ENCODE measurements around the gene RRM1. TPM values are rescaled to one million over a fixed set of nuclear protein-coding genes. Genes with fewer than 3 reads are reported as not detected.

The RRM1 gene
- total RNA-seq, 1 experiment from 2014 or later: 138 TPM

GRCh38 chr11:4146070-4146771 is 51.6 kb downstream of the RRM1 start:
- Histone ChIP-seq H4K20me1 (ENCODE audit: control insufficient read depth, insufficient read depth, insufficient read length) (no peaks in the 10 kb centered on the region), H3K9me3 (ENCODE audit: control insufficient read depth, low read depth, low read length) (no peaks in the 10 kb centered on the region), H3K14ac (ENCODE audit: insufficient read depth, low read length) (no peak overlapping the region), H2BK12ac (ENCODE audit: insufficient read length, low read depth, low read length) (no peak overlapping the region), H2BK120ac (ENCODE audit: low read depth, low read length, poor library complexity, severe bottlenecking) (no peak overlapping the region), H3K79me1 (ENCODE audit: insufficient read depth, low read depth, low read length, poor library complexity, severe bottlenecking) (no peaks in the 10 kb centered on the region), H3T11ph (ENCODE audit: low read length) (no peak overlapping the region), H3K4ac (ENCODE audit: low read depth, low read length) (no peak overlapping the region), H4K8ac (replicated peaks; ENCODE audit: insufficient read length, low read depth, low read length) (no peak overlapping the region), H2BK20ac (ENCODE audit: low read depth, low read length, poor library complexity, severe bottlenecking) (no peak overlapping the region), H4K91ac (ENCODE audit: insufficient read length, low read depth, low read length) (no peak overlapping the region), H2BK5ac (ENCODE audit: insufficient read length, low read length) (no peak overlapping the region), H4K5ac (ENCODE audit: insufficient read length, low read depth, low read length) (no peak overlapping the region), H3K23me2 (ENCODE audit: insufficient read length, low read depth, low read length, poor library complexity, severe bottlenecking) (no peaks in the 10 kb centered on the region), H3K4me1 (ENCODE audit: insufficient read depth, low read length) (no peaks in the 10 kb centered on the region), H3K27me3 (ENCODE audit: insufficient read depth, low read length) (no peaks in the 10 kb centered on the region), H2AFZ (ENCODE audit: low read length) (no peak overlapping the region), H2BK15ac (ENCODE audit: low read depth, low read length) (no peak overlapping the region), H3K56ac (ENCODE audit: insufficient read length, low read depth, low read length) (no peak overlapping the region), H3K27ac (ENCODE audit: insufficient read length, low read depth, low read length) (no peak overlapping the region), H3K18ac (ENCODE audit: insufficient read length, low read depth, low read length) (no peak overlapping the region), H3K23ac (ENCODE audit: insufficient read length, low read depth, low read length) (no peak overlapping the region), H2AK5ac (ENCODE audit: insufficient read length, low read length) (no peak overlapping the region), H3K79me2 (ENCODE audit: insufficient read depth, low read length) (no peaks in the 10 kb centered on the region), H3K4me2 (ENCODE audit: insufficient read depth, insufficient read length, low read length) (no peak overlapping the region), H3K9ac (ENCODE audit: extremely low read depth, insufficient read length, low read length) (no peak overlapping the region)
- no peak for TF ChIP-seq CTCF (conservative IDR thresholded peaks at IDR 0.05)
- no CpG with 5 or more reads among the region's 7 CpGs for WGBS (ENCODE audit: extremely low coverage, insufficient read length, low lambda C conversion rate)
- no peak for DNase-seq
- Mint-ChIP-seq H3K27ac (no peak overlapping the region), H3K36me3 (ENCODE audit: insufficient read depth in 1 of 3, low read depth in 3 of 3) (peaks cover 7 to 9% (median 9%) of the 10 kb centered on the region in 3 experiments), H3K9me3 (no peaks in the 10 kb centered on the region), H3K4me1 (peaks cover 2 to 3% of the 10 kb centered on the region in 2 experiments; a peak in 3 of 4 replicates), H3K4me3 (no peak overlapping the region), H3K27me3 (ENCODE audit: low read depth) (peaks cover 1% of the 10 kb centered on the region; the same call in 1 of the 2 replicates)
